CD4-positive, CD25-positive, alpha-beta regulatory T cell (primary cell): Measurements from ENCODE around the gene BHLHA9. TPM values are rescaled to one million over a fixed set of nuclear protein-coding genes. Genes with fewer than 3 reads are reported as not detected.

ENCODE experiments used
- ATAC-seq, 2 donors: fragments of 150-1000 bp; cut with Tn5 transposase; one replicate each; pipeline ENCODE4 v1.10.0; 2021; ENCODE audit warnings: low read depth in 2 of 2, moderate number of reproducible peaks in 2 of 2, moderate library complexity in 1 of 2
- DNase-seq, 3 donors: peaks; one replicate each; pipeline versions ENCODE4 v3.0.0 to v3.0.0-alpha.2; 2012 to 2022; ENCODE audit warnings: mixed read lengths in 1 of 3
- H3K27ac ChIP-seq: one replicate; pipeline ENCODE4 v1.7.0; 2013; ENCODE audit warnings: mild to moderate bottlenecking, low read length; ENCODE audit not compliant: insufficient read depth, poor library complexity, severe bottlenecking
- H3K27me3 ChIP-seq: one replicate; pipeline ENCODE4 v1.7.0; 2013; ENCODE audit warnings: low read length; ENCODE audit not compliant: control insufficient read depth, insufficient read depth
- H3K36me3 ChIP-seq: one replicate; pipeline ENCODE4 v1.7.0; 2013; ENCODE audit warnings: mild to moderate bottlenecking, low read length, moderate library complexity; ENCODE audit not compliant: control insufficient read depth, insufficient read depth
- H3K4me1 ChIP-seq: 2 replicates; pipeline ENCODE4 v1.7.0; 2013; ENCODE audit warnings: mild to moderate bottlenecking, low read length; ENCODE audit not compliant: insufficient read depth, control insufficient read depth, poor library complexity, severe bottlenecking
- H3K4me3 ChIP-seq: one replicate; pipeline ENCODE4 v1.7.0; 2013; ENCODE audit warnings: low read depth, mild to moderate bottlenecking, low read length, moderate library complexity
- H3K9me3 ChIP-seq, 2 experiments: 1 replicate in 1 of 2; 2 replicates in 1 of 2; pipeline ENCODE4 v1.7.0; 2013; ENCODE audit warnings: low read length in 2 of 2, mild to moderate bottlenecking in 1 of 2, moderate library complexity in 1 of 2; ENCODE audit not compliant: control insufficient read depth in 2 of 2
- H3K27ac Mint-ChIP-seq, 3 donors: one replicate each; pipeline ENCODE4 v1.8.0; 2020 to 2022; ENCODE audit warnings: mild to moderate bottlenecking in 3 of 3, mixed read lengths in 3 of 3, moderate library complexity in 2 of 3
- H3K27me3 Mint-ChIP-seq: one replicate; pipeline ENCODE4 v1.8.0; 2022; ENCODE audit warnings: mild to moderate bottlenecking, mixed read lengths
- H3K36me3 Mint-ChIP-seq: one replicate; pipeline ENCODE4 v1.8.0; 2020; ENCODE audit warnings: mixed read lengths
- H3K4me1 Mint-ChIP-seq, 4 donors: one replicate each; pipeline ENCODE4 v1.8.0; 2020 to 2022; ENCODE audit warnings: mixed read lengths in 4 of 4, mild to moderate bottlenecking in 1 of 4
- H3K4me3 Mint-ChIP-seq, 4 donors: one replicate each; pipeline ENCODE4 v1.8.0; 2020 to 2022; ENCODE audit warnings: mild to moderate bottlenecking in 4 of 4, mixed read lengths in 4 of 4, moderate library complexity in 3 of 4
- H3K9me3 Mint-ChIP-seq, 7 donors: one replicate each; pipeline ENCODE4 v1.8.0; 2020 to 2022; ENCODE audit warnings: mixed read lengths in 7 of 7, mild to moderate bottlenecking in 3 of 7, moderate library complexity in 2 of 7
- polyA plus RNA-seq, 4 donors: library from polyadenylated mRNA; unstranded; fragments of 300-500 nt; fragmentation: Illumina TruSeq; gene quantifications; one replicate each; pipeline ENCODE4 v1.2.3, GENCODE V29; 2021
- total RNA-seq: library from RNA; stranded (reverse); gene quantifications from one replicate; pipeline ENCODE4 v1.2.3, GENCODE V29; 2022

Gene BHLHA9
- not detected for total RNA-seq
- not detected for polyA plus RNA-seq

- H3K36me3 Mint-ChIP-seq: no peaks in the 10 kb centered on the region
- no peak for ATAC-seq
- H3K9me3 ChIP-seq: no peaks in the 10 kb centered on the region
- H3K27ac ChIP-seq: no peak within 1 kb of the TSS
- H3K27me3 Mint-ChIP-seq: peaks cover 30% of the 10 kb centered on the region
- peak within 1 kb of the TSS in 1 of 3 donors; percentile 9 for H3K27ac Mint-ChIP-seq
- peaks cover 0 to 20% (median 7%) of the 10 kb centered on the region in 4 donors for H3K4me1 Mint-ChIP-seq
- H3K4me3 Mint-ChIP-seq: peak within 1 kb of the TSS; percentile 61 to 93 (median 80)
- no peaks in the 10 kb centered on the region for H3K27me3 ChIP-seq
- peaks cover 16% of the 10 kb centered on the region for H3K4me1 ChIP-seq
- DNase-seq: no peak
- no peaks in the 10 kb centered on the region for H3K9me3 Mint-ChIP-seq
- no peak within 1 kb of the TSS for H3K4me3 ChIP-seq
- no peaks in the 10 kb centered on the region for H3K36me3 ChIP-seq
Measured at GRCh38 chr17:1270210-1271029, at the start of gene BHLHA9. BHLHA9 (plus strand) TSS chr17:1270444; CDS start chr17:1270564, 120 bp downstream.

- ATAC-seq: no peak
Measured at GRCh38 chr17:1221209-1221608, 49.0 kb upstream of the BHLHA9 start.

GRCh38 chr17:1222321-1222720 is 47.9 kb upstream of the BHLHA9 start:
- peaks cover 8% of the 10 kb centered on the region for H3K27me3 ChIP-seq
- no peaks in the 10 kb centered on the region for H3K9me3 ChIP-seq
- H3K27ac Mint-ChIP-seq: no peak overlapping the region
- H3K9me3 Mint-ChIP-seq: no peaks in the 10 kb centered on the region
- no peak overlapping the region for H3K4me3 Mint-ChIP-seq
- H3K36me3 ChIP-seq: no peaks in the 10 kb centered on the region
- no peak overlapping the region for H3K4me3 ChIP-seq
- ATAC-seq: no peak
- H3K36me3 Mint-ChIP-seq: no peaks in the 10 kb centered on the region
- no peak overlapping the region for H3K27ac ChIP-seq
- no peak for DNase-seq
- H3K27me3 Mint-ChIP-seq: peaks cover 38% of the 10 kb centered on the region
- peaks cover 0 to 5% (median under 1%) of the 10 kb centered on the region in 4 donors for H3K4me1 Mint-ChIP-seq
- H3K4me1 ChIP-seq: no peaks in the 10 kb centered on the region

More at GRCh38 chr17:1221209-1221608, 49.0 kb upstream of the BHLHA9 start:
- H3K4me3 ChIP-seq: no peak overlapping the region
- H3K9me3 ChIP-seq: no peaks in the 10 kb centered on the region
- H3K27me3 ChIP-seq: peaks cover 2% of the 10 kb centered on the region
- no peaks in the 10 kb centered on the region for H3K36me3 ChIP-seq
- no peaks in the 10 kb centered on the region for H3K4me1 ChIP-seq
- Mint-ChIP-seq H3K9me3 (no peaks in the 10 kb centered on the region), H3K4me3 (no peak overlapping the region), H3K4me1 (peaks cover 0 to 5% (median 0%) of the 10 kb centered on the region in 4 donors), H3K36me3 (no peaks in the 10 kb centered on the region), H3K27ac (no peak overlapping the region), H3K27me3 (peaks cover 31% of the 10 kb centered on the region)
- DNase-seq: no peak
- no peak overlapping the region for H3K27ac ChIP-seq

- Mint-ChIP-seq H3K27me3 (peaks cover 50% of the 10 kb centered on the region), H3K36me3 (no peaks in the 10 kb centered on the region), H3K4me3 (no peak overlapping the region), H3K4me1 (peaks cover 0 to 7% (median 3%) of the 10 kb centered on the region in 4 donors), H3K27ac (no peak overlapping the region), H3K9me3 (peaks cover 0 to 3% (median 0%) of the 10 kb centered on the region in 7 donors)
- Histone ChIP-seq H3K27ac (no peak overlapping the region), H3K4me3 (no peak overlapping the region), H3K9me3 (no peaks in the 10 kb centered on the region), H3K4me1 (peaks cover 9% of the 10 kb centered on the region), H3K27me3 (peaks cover 13% of the 10 kb centered on the region), H3K36me3 (no peaks in the 10 kb centered on the region)
- DNase-seq: no peak
- ATAC-seq: no peak
Measured at GRCh38 chr17:1223662-1224061, 46.6 kb upstream of the BHLHA9 start.

DNA sequence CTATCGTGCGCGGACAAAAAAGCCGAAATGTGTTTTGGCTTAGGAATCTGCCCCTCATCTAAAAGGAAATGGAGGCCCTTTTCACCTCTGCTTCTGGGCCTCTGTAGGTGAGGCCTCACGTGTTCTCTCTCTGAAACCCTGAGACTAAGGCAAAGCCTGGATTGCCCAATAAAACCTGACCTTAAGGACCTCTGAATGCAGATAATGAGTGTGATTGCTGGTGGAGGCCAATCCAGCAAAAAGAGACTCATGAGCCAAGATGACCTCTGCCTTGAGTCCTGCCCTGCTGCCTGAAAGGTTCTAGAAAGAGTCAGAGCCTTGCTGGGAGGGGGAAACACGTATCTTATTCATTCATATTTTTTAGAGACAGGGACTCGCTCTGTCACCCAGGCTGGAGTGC is 45.9 kb upstream of the BHLHA9 start:
- no peak for ATAC-seq
- no peaks in the 10 kb centered on the region for H3K36me3 ChIP-seq

DNA sequence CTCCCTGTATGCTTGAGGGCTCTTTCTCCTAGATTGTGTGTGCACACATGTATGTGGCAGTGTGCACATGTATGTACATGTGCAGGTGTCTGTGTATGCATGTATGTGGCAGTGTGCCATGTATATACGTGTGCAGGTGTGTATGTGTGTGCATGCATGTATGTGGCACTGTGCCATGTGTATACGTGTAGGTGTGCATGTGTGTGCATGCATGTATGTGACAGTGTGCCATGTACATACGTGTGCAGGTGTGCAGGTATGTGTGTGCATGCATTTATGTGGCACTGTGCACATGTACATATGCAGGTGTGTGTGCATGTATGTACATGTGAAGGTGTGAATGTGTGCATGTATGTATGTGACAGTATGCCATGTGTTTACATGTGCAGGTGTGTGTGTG is 43.9 kb upstream of the BHLHA9 start:
- Mint-ChIP-seq H3K9me3 (peaks cover 0 to 3% (median 0%) of the 10 kb centered on the region in 7 donors), H3K4me1 (peaks cover 0 to 13% (median 6%) of the 10 kb centered on the region in 4 donors), H3K36me3 (no peaks in the 10 kb centered on the region), H3K27ac (no peak overlapping the region), H3K27me3 (peaks cover 56% of the 10 kb centered on the region), H3K4me3 (no peak overlapping the region)
- no peaks in the 10 kb centered on the region for H3K36me3 ChIP-seq
- H3K4me1 ChIP-seq: peaks cover 23% of the 10 kb centered on the region
- no peak for ATAC-seq
- H3K9me3 ChIP-seq: no peaks in the 10 kb centered on the region
- H3K4me3 ChIP-seq: no peak overlapping the region
- no peak for DNase-seq
- no peak overlapping the region for H3K27ac ChIP-seq
- H3K27me3 ChIP-seq: peaks cover 13% of the 10 kb centered on the region

More for the DNA sequence above, 45.9 kb upstream of the BHLHA9 start:
- DNase-seq: no peak
- Mint-ChIP-seq H3K4me1 (peaks cover 0 to 7% (median 3%) of the 10 kb centered on the region in 4 donors), H3K9me3 (peaks cover 0 to 3% (median 0%) of the 10 kb centered on the region in 7 donors), H3K27me3 (peaks cover 50% of the 10 kb centered on the region), H3K4me3 (no peak overlapping the region), H3K27ac (no peak overlapping the region), H3K36me3 (no peaks in the 10 kb centered on the region)
- H3K4me1 ChIP-seq: peaks cover 14% of the 10 kb centered on the region
- no peaks in the 10 kb centered on the region for H3K9me3 ChIP-seq
- H3K4me3 ChIP-seq: no peak overlapping the region
- H3K27me3 ChIP-seq: peaks cover 13% of the 10 kb centered on the region
- no peak overlapping the region for H3K27ac ChIP-seq

- H3K27me3 ChIP-seq: peaks cover 16% of the 10 kb centered on the region
- H3K4me1 Mint-ChIP-seq: peaks cover 0 to 18% (median 6%) of the 10 kb centered on the region in 4 donors
- no peak overlapping the region for H3K4me3 ChIP-seq
- peaks cover 23% of the 10 kb centered on the region for H3K4me1 ChIP-seq
- ATAC-seq: no peak
- peak overlapping the region in 3 of 4 donors; percentile 68 to 83 (median 76) for H3K4me3 Mint-ChIP-seq
- H3K27ac Mint-ChIP-seq: peak overlapping the region in 1 of 3 donors; percentile 63
- peaks cover 0 to 5% (median 0%) of the 10 kb centered on the region in 7 donors for H3K9me3 Mint-ChIP-seq
- H3K9me3 ChIP-seq: no peaks in the 10 kb centered on the region
- DNase-seq: no peak
- no peaks in the 10 kb centered on the region for H3K36me3 Mint-ChIP-seq
- H3K27ac ChIP-seq: no peak overlapping the region
- H3K36me3 ChIP-seq: no peaks in the 10 kb centered on the region
- peaks cover 60% of the 10 kb centered on the region for H3K27me3 Mint-ChIP-seq
Measured at GRCh38 chr17:1227365-1227764, 42.9 kb upstream of the BHLHA9 start.
